ENCODE measurements around the gene DVL3.

DNA sequence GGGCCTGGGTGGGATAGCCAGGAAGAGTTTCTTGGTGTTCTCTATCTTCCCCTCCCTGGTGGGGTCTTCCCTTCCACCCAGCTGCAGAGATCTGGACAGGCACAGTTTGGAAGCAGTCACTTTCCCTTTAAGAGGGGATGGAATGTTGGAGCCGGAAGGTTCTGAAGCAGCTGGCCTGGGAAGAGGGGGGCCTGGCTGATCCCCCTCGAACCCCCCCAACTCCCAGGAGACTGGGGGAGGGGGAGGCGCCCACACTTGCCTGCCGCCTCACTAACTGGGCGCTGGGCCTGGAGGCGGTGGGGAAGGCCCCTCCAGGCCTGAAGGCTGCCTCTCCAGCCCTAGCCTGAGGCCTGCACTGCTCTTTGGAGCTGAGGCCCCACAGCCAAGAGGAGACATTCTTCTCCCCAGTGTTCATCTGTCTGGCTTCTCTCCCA lies 1.4 kb downstream of the DVL3 start:
- TF ChIP-seq CTCF (IDR thresholded peaks at IDR 0.05), result no peak
- TF ChIP-seq POLR2A (IDR thresholded peaks at IDR 0.05), result no peak
